Measurements from ENCODE around the gene KCNK5. TPM values are rescaled to one million over a fixed set of nuclear protein-coding genes. Genes with fewer than 3 reads are reported as not detected.

Gene KCNK5
- total and polyA plus RNA-seq, 2 of the 8 experiments (the other 6 are each of a cell fraction or from before 2014, with no cell fraction given): 20.9 to 44.3 TPM

DNA sequence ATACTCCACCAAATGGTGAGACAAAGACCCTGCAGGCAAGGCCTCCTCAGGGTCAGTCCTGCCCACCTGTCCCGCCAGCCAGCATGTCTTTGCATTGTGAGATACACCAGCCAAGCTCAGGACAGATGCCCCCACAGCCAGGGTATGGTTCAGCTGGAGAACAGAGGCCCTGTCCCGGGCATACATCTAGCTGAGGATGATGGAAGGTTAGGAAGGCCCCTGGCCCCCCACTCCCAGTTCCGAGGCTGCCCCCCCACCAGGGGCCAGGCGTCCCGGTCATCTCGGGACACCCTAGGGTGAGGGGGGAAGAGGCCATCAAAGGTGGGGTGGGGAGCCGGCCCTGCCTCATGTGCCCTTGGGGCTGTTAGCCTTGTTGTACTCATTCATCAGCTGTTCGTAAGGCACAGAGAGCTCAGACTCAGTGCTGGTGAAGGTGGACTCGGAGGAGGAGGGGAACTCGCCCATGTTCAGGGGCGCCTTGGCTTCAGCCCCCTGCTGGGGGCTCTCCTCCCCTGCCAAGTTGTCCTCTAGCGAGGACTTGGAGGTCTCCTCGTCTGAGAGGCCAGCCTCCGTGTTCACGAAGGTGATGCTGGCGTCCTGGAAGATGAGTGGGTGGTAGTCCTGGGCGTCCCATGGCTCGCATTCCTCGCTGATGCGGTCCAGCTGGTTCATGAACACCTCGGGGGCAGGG, 38.6 kb downstream of the KCNK5 start (continued):
- TF ChIP-seq SIX5 (IDR thresholded peaks at IDR 0.05; ENCODE audit: low read depth, low read length) (no peak), PHF8 (conservative IDR thresholded peaks at IDR 0.05; ENCODE audit: low read depth, low read length) (no peak), BACH1 (IDR thresholded peaks at IDR 0.05; ENCODE audit: low read length) (no peak), SIRT6 (IDR thresholded peaks at IDR 0.05; ENCODE audit: low read length) (no peak), RBBP5 (IDR thresholded peaks at IDR 0.05; ENCODE audit: borderline replicate concordance, low read depth, low read length) (no peak)
